ENCODE data around the gene STX10.

DNA sequence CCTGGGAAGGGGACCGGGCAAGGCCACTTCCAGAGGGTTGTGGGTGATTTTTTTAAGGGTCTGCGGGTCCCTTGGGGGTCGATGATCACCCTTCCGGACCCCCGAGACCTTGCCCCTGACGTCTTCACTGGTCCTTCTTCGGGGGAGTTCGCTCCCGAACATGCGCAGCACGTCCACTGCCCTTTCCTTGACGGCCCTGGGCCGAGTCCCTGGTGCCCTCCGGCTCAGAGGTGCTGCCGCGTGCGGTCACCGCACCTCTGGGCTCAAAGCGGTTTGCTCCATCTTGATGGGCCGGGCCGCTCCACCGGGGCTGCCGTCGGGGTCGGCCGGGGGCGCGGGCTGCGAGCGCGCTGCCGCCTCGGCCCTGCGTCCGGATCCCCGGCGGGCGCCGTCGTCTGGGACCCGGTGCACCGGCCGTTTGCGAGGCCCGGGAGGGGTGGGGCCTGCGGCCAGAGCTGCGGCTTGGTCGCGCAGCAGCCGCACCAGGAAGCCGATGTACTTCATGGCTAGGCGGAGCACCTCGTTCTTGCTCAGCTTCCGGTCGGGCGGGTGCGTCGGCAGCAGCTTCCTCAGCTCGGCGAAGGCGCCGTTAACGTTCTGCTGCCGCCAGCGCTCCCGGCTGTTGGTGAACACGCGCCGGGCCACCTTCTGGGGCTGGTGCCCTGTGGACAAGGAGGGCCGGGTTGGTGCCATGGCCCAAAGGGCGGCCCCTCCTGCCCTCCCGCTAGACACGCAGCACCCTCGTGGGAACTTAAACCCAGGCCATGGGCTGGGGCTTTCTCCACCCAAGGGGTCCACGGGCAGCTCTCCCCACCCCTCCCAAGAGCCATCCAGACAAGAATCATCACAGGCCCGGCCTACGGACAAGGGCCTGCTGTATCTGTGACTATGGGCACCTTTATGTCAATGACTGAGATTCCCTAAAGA, 50.8 kb downstream of the STX10 start:
- TF ChIP-seq POLR2A (IDR thresholded peaks at IDR 0.05): peak; percentile 23
- TF ChIP-seq, protein P1, sequence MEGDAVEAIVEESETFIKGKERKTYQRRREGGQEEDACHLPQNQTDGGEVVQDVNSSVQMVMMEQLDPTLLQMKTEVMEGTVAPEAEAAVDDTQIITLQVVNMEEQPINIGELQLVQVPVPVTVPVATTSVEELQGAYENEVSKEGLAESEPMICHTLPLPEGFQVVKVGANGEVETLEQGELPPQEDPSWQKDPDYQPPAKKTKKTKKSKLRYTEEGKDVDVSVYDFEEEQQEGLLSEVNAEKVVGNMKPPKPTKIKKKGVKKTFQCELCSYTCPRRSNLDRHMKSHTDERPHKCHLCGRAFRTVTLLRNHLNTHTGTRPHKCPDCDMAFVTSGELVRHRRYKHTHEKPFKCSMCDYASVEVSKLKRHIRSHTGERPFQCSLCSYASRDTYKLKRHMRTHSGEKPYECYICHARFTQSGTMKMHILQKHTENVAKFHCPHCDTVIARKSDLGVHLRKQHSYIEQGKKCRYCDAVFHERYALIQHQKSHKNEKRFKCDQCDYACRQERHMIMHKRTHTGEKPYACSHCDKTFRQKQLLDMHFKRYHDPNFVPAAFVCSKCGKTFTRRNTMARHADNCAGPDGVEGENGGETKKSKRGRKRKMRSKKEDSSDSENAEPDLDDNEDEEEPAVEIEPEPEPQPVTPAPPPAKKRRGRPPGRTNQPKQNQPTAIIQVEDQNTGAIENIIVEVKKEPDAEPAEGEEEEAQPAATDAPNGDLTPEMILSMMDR (IDR thresholded peaks at IDR 0.05): no peak
